HG03457 (cell line): ENCODE measurements around the gene PPM1L.

Experiments used
- ATAC-seq: cut with Tn5 transposase; IDR thresholded peaks from one replicate; pipeline ENCODE4 v1.9.1; 2021; ENCODE audit warnings: moderate number of reproducible peaks; ENCODE audit not compliant: unreplicated experiment

The PPM1L gene

DNA sequence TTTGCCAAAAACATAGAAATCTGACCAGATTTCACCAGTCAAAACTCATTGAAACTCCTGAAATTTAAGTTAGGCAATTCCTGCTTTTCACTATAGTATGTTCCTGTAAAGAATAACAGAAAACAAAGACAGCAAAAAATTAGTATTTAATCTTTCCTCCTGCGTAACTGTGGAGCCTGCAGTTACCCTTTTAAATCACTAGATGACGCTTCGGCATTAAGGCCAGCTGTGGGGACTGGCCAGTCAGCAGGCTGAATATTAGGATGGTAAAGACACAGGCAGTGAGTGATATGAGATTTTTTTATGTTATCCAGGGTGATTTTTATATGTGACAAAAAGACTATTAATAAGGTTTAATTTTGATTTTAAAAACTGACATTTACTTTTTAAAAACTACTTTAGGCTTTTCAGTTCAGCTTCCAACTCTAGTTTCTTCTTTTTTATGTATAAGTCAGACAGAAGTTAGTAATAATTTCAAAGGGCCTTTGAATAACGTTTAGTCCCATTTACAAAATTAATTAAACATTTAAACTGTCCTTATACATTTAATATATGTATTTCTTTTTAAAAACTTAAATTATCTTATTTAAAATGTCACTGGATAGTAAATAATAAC, 165.1 kb downstream of the PPM1L start:
- ATAC-seq, result no peak

DNA sequence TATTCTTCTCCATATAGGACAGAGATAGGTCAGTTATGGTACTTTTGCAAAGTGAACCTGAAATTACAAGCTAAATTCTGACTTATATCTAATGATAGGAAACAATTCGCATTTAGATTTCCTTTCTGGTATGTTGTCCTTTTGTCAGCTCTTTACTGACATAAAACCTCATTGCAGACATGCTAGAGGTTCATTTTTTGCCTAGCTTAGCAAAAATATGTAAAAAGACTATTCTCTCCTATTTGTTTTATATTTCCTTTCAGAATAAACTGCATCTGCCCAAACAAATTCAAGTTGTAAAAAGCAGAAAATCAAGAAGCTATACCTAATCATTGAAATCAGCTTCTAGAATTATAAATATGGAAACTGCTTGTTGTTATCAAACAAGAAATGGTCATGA, 168.7 kb downstream of the PPM1L start:
- no peak for ATAC-seq

DNA sequence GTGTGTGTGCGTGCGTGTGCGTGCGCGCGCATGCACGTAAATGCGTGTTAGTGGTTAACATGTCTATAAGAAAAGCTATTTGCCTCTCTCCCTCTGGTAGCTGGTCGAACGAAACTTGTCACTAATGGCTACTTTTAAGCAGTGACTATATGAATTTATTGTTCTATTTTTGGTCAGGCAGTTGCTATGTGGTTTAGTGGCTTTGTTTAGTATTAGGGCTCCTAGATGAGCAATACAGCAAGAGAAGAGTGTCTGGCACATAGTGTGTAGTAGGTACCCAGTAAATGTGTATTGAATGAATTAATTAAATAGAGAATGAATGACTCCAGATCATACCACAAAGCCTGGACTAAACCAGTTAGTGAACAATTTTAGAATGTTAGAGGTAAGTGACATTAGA, 171.6 kb downstream of the PPM1L start:
- ATAC-seq, result no peak

- no peak for ATAC-seq
Observed at GRCh38 chr3:160928183-160928726, 172.2 kb downstream of the PPM1L start.

DNA sequence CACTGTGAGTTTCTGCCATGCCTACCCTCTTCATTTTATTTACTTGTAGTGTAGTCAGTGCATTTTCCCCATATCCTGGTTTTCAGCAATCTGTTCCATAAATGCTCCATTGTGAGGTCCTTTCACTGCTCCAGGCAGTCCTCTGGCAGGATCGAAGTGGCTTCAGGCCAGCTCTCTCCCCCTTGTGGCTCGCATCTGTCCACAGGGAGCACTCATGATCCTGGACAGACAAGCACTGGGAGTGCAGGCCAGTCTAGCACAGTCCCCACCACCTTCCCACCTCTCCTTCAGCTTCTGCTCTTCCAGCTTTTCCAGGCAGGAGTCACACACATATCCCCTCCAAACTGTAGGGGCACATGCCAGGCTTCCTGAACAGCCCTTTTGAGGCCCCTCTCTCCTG, 173.6 kb downstream of the PPM1L start:
- no peak for ATAC-seq

GRCh38 chr3:160931474-160931873, 175.4 kb downstream of the PPM1L start:
- ATAC-seq, result no peak

- no peak for ATAC-seq
Observed at GRCh38 chr3:160935413-160936095, 179.5 kb downstream of the PPM1L start.

DNA sequence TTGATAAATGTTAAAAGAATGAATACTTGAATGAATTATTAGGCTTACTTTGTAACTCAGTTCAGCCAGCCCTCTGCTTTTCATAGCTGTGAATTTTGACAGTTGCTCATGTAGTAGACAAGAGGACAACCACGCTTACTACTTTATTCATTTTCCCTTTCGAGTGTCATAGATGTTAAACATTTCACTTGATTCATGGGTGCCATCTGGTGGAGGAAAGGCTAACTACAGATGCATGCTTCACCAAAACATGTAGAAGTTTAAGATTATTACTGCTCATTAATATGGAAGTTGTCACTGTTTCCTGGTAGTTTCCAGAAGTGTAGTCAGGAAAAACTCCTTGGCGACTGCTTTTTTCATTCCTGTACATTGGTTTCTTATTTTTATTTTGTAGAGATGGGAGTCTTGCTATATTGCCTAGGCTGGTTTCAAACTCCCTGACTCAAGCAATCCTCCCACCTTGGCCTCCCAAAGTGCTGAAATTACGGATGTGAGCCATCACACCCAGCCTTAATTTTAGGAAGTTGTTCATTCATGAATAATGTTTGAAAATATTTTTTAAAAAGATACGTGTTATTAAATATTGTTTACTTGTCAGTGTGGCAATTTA, 186.0 kb downstream of the PPM1L start:
- peak; percentile 90 for ATAC-seq

DNA sequence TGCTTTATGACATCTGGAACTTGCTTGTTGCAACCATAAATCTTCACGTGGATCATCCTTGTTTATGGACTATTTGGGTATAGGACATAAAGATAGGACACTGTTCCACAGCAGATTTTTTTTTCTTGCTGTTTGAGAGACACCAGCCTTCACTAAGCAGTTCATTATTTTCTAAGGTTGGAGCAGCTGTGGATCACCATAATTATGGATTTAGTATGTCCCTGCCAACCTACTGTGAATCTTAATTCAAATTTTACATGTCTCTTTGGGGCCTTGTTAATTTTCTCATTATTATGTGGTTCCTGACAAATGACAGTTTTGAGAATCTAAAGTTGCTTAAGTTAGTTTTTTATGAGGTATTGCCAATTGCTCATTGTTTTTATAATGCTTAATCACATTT, 188.0 kb downstream of the PPM1L start:
- no peak for ATAC-seq

DNA sequence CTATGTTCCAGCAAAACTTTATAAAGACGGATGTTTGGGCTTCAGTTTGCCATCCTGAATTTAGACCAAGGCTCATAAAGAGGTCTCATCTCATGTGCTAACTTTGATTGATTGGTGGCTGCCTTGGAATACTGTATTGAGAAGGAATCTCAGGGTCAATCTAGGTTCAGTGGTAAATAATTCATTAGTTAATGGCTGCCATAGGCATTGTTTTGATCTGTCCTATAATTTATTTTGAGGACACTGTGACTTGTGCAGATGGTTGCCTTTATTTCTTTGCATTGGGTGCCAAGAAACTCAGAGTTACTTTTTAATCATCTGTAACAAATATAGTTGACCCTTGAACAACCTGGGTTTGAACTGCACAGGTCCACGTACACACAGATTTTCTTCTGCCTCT, 189.3 kb downstream of the PPM1L start:
- no peak for ATAC-seq

- no peak for ATAC-seq
Observed at GRCh38 chr3:160948273-160948672, 192.2 kb downstream of the PPM1L start.

- no peak for ATAC-seq
Observed at GRCh38 chr3:160949460-160949859, 193.4 kb downstream of the PPM1L start.

DNA sequence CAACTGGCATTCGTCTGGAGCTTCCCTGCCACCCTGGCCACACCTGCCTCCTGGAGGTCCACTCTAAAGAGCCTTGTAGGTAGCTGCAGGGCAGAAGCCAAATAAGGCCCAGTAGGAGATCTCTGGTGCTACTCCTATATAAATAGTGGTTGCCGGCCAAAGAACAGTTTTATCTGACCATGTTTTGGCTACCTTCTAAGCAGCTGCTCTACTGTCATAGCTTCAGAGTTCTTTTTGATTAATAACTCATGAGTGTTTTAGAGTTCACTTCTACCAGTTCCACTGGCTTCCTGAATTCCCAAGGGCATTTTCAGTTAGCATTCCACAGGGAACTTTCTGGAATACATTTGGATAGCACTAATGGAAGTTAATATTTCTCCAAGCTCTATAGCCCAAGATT, 194.5 kb downstream of the PPM1L start:
- no peak for ATAC-seq

DNA sequence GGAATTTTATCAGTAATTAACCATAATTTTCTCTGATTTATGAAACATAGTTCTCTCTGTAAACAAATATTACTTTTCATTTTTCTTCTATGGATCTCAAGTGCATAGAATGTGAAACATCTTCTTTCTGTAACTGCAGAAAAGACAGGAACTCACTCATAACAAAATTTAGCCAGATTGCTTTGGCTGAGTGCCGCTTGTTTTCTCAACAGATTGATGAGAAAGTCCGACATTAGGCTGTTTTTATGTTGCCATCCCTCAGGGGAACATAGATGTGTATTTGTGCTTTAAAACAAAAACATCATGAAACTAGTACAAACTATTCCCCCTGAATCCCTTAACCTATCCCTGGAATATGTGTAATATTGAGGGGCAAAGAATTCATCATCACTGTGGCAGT, 194.9 kb downstream of the PPM1L start:
- ATAC-seq, result no peak

DNA sequence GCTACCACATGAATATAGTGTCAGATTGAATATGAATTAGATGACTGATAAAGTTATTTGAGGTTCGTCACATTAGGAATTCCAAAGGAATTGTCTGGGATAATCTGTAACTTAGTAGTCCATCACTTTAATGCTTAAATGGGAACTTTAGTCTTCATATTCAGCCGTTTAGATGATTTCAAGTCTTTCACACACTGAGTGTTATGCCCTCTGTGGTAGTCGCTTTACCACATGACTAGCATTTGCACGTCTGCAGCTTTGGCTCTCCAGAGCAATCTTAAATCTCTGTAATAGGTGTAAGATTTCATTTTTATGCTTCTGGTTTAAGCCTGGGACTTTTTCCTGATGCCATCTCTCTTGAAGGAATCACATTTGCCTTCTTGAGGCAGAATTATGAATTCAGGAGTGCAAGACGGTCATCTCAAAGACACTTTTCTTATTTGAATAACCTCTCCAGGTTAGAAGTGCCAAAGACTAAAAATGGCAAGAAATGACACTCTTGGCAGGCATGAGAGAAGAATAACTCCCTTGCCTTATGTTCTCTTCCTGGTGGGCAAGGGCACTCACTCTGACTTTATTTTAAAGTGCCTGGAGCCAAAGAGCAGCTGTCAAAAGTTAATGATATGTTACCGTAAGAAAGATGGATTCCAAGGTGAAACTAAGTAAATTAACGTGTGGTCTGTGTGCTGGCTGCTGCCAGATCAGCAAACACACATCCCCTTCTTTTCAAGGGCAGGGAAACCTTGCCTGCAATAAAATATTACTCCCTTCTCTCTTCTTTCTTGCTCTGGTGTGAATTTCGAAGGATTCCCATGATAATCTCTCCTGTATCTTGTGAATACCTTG, 195.8 kb downstream of the PPM1L start:
- ATAC-seq, result no peak

DNA sequence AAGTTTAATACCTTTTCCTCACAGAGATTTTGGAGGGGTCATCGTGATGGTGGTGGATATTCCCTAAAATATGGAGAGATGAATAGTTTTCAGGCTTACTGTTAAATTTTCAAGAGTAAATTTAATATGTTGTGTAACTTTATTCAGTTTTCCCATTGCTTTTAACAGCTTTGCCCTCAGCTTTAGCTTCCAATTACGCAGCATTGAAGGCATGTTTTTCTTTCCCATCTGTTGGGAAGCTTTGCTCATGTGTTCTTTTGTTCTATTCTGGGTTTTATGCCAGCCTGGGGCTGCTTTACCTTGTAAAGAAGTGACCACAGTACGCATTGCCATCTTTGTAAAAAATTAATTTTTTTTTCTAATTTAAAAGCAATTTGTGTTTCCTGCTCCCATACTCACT, 197.7 kb downstream of the PPM1L start:
- ATAC-seq, result no peak

GRCh38 chr3:160956785-160957184, 200.8 kb downstream of the PPM1L start:
- ATAC-seq, result no peak

DNA sequence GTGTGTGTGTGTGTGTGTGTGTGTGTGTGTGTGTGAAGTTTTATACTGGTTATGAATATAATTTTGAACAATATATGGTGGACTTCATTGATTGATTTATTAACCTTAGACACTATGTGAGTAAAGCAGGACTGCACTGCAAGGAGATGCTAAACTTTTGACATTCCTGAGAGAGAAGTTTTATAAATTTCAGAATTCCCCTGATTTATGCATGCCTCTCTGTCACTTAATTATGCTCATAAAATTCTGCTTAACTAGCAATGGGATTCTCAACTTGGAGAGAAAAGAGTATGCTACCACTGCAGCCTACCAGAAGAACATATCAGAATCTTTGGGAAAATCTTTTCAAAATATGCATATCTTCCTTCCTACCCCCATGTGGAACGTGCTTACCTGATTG, 204.5 kb downstream of the PPM1L start:
- ATAC-seq, result no peak

DNA sequence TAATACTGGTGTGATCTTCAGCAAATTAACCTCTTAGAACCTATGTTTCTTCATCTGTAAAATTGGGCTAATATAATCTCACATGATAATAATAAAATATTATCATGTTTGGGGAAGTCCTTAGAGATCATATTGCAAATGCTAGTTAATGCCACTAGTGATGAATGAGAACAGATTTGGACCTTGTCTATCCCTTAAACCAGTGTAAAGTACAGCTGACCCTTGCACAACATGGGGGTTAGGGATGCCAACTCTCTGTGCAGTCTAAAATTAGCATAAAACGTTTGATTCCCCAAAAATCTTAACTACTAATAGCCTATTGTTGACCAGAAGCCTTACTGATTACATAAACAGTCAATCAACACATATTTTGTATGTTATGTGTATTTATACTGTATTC, 207.9 kb downstream of the PPM1L start:
- no peak for ATAC-seq

DNA sequence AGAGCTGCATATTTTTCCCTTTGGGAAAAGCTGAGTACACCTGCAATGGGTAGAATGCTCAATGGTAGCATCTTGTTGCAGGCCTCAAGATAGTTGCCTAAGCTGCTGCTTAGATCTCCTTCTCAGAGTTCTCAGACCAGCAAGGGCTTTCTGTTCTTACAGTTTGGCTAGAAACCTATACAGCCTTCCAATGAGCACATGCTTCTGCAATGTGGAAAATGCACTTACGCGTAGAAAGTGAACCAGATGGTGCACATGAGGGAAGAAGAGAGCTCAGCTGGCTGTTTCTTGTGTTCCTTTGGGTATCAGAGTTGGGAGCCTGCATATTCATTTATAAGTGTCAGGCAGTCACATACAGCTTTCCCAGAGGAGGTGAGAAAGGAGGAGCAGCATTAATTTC, 212.7 kb downstream of the PPM1L start:
- ATAC-seq, result no peak

- ATAC-seq, result no peak
Observed at GRCh38 chr3:160973067-160973809, 217.2 kb downstream of the PPM1L start.
